Measurements from ENCODE around the gene NID1.
A peak's percentile ranks its signal among the peaks of the same experiment; 100 is the strongest.
"Not testable (repeated sequence)": the region's sequence is repeated elsewhere in the genome, so short reads cannot be mapped to it uniquely, and the experiment has no call there.

NID1 gene

GRCh38 chr1:235976490-235976889 is 88.4 kb downstream of the NID1 start:
- Mint-ChIP-seq H3K9me3 (no peaks in the 10 kb centered on the region), H3K36me3 (ENCODE audit: low read depth) (peaks cover 56% of the 10 kb centered on the region), H3K27ac (no peak overlapping the region), H3K4me1 (peaks cover 11% of the 10 kb centered on the region), H3K4me3 (no peak overlapping the region), H3K27me3 (ENCODE audit: low read depth, poor library complexity) (no peaks in the 10 kb centered on the region)
- TF ChIP-seq, protein P1, sequence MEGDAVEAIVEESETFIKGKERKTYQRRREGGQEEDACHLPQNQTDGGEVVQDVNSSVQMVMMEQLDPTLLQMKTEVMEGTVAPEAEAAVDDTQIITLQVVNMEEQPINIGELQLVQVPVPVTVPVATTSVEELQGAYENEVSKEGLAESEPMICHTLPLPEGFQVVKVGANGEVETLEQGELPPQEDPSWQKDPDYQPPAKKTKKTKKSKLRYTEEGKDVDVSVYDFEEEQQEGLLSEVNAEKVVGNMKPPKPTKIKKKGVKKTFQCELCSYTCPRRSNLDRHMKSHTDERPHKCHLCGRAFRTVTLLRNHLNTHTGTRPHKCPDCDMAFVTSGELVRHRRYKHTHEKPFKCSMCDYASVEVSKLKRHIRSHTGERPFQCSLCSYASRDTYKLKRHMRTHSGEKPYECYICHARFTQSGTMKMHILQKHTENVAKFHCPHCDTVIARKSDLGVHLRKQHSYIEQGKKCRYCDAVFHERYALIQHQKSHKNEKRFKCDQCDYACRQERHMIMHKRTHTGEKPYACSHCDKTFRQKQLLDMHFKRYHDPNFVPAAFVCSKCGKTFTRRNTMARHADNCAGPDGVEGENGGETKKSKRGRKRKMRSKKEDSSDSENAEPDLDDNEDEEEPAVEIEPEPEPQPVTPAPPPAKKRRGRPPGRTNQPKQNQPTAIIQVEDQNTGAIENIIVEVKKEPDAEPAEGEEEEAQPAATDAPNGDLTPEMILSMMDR (IDR thresholded peaks at IDR 0.05): no peak
- DNase-seq: no peak

DNA sequence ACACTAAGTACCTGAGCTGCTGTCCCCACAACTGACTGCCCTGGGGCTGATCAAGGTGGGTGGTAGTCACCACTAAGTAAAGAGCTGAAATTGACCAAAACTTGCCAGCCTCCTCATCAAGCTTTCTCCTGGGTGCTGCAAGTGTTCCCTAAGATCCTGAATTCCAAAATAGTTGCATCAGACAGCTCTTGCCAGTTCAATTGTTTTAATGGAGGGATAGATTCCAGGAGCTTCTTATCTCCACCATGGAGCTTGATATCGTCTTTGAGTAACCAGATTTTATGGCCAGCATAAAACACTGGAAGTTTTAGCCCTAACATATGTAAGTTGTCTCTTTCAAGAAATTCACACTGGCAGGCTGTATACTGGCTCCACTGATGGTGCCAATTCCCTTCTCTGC is 90.3 kb downstream of the NID1 start:
- Mint-ChIP-seq H3K9me3 (no peaks in the 10 kb centered on the region), H3K27ac (no peak overlapping the region), H3K4me3 (no peak overlapping the region), H3K4me1 (peaks cover 15% of the 10 kb centered on the region), H3K36me3 (ENCODE audit: low read depth) (peaks cover 38% of the 10 kb centered on the region), H3K27me3 (ENCODE audit: low read depth, poor library complexity) (no peaks in the 10 kb centered on the region)
- no peak for DNase-seq
- TF ChIP-seq, protein P1 (IDR thresholded peaks at IDR 0.05): no peak

DNA sequence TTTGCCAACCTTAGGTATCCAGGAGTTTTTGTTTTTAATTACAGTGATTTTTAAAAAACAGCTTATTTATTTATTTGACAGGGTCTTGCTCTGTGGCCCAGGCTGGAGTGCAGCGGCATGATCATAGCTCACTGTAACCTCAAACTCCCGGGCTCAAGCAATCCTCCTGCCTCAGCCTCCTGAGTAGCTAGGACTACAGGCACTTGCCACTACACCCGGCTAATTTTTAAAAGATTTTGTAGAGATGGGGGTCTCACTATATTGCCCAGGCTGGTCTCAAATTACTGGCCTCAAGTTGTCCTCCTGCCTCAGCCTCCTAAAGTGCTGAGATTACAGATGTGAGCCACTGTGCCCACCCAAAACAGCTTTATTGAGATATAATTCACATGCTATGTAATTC is 92.2 kb downstream of the NID1 start:
- H3K4me1 Mint-ChIP-seq: peaks cover 19% of the 10 kb centered on the region
- H3K27ac Mint-ChIP-seq; DNase-seq; H3K9me3 Mint-ChIP-seq; H3K27me3 Mint-ChIP-seq (ENCODE audit: low read depth, poor library complexity): not testable (repeated sequence)
- peaks cover 22% of the 10 kb centered on the region for H3K36me3 Mint-ChIP-seq (ENCODE audit: low read depth)
- H3K4me3 Mint-ChIP-seq: peak overlapping the region; percentile 73

- DNase-seq: no peak
- Mint-ChIP-seq H3K27me3 (ENCODE audit: low read depth, poor library complexity) (no peaks in the 10 kb centered on the region), H3K36me3 (ENCODE audit: low read depth) (peaks cover 18% of the 10 kb centered on the region), H3K4me3 (peak overlapping the region; percentile 73), H3K4me1 (peaks cover 19% of the 10 kb centered on the region), H3K9me3 (peaks cover under 1% of the 10 kb centered on the region), H3K27ac (peak overlapping the region; percentile 68)
- TF ChIP-seq, protein P1 (IDR thresholded peaks at IDR 0.05): no peak
Observed at GRCh38 chr1:235972311-235972689, 92.6 kb downstream of the NID1 start.

DNA sequence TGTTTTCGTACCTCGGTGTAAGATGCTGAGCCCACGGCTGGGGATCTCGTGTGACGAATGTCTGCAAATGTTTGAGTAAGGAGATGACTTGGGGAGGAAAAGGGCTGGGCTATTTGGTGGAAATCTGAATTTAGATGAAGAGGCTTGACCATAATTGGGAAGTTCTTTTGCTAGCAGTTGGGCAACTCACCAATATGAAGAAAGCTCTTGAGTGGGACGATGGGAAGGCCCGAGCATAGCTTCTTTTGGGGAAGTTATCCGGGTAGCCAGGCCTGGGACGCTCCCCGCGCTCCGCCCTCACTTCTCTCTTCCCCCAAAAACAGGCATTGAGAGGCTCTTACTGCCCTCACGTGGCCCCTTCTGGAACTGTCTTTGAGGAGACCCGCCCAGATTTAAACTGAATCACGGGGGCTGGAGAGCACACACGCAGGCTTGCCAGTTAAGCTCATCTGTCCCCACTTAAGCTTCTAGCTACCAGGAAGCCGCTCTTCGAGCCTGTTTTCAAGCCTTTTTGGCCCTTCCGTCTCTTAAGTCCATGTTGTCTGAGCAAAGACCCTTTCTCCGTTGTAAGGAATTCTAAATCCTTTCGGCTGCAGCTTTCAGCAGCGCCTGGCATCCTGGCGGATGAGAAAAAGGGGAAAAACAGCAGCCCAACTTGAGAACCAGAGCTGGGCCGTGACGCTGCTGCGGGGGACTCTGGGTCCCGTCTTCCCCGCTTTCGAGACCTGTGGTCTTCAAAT is 93.1 kb downstream of the NID1 start:
- Mint-ChIP-seq H3K4me1 (peaks cover 19% of the 10 kb centered on the region), H3K9me3 (peaks cover 6% of the 10 kb centered on the region), H3K4me3 (peak overlapping the region; percentile 73), H3K27ac (peak overlapping the region; percentile 58), H3K27me3 (ENCODE audit: low read depth, poor library complexity) (no peaks in the 10 kb centered on the region), H3K36me3 (ENCODE audit: low read depth) (peaks cover 12% of the 10 kb centered on the region)
- peak; percentile 88 for DNase-seq
- TF ChIP-seq, protein P1 (IDR thresholded peaks at IDR 0.05): peak; percentile 79

DNA sequence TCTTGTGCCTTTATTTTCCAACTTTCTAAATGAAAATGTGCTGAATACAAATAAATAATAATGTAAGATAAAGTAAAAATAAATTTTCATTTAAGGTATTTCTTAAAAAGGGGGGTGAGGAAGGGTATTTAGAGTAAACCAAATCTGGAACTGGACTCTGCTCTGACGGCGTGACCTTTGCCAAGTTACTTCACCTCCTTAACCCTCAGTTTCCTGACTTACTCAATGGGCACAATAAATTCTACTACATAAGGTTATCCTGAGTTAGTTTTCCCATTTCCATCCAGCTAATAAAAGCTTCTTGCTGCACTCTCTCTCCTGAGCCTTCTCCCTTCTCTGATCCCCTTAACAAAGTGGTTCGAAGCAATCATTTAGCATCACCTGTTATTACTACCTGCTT is 93.9 kb downstream of the NID1 start:
- DNase-seq: no peak
- Mint-ChIP-seq H3K4me1 (peaks cover 19% of the 10 kb centered on the region), H3K4me3 (no peak overlapping the region), H3K36me3 (ENCODE audit: low read depth) (peaks cover 5% of the 10 kb centered on the region), H3K27ac (no peak overlapping the region), H3K9me3 (peaks cover 13% of the 10 kb centered on the region), H3K27me3 (ENCODE audit: low read depth, poor library complexity) (no peaks in the 10 kb centered on the region)
- TF ChIP-seq, protein P1 (IDR thresholded peaks at IDR 0.05): no peak

All from nephron progenitor cell (in vitro differentiated cells).